Measurements from ENCODE around the gene USE1.
A peak's percentile ranks its signal among the peaks of the same experiment; 100 is the strongest.

USE1 gene

DNA sequence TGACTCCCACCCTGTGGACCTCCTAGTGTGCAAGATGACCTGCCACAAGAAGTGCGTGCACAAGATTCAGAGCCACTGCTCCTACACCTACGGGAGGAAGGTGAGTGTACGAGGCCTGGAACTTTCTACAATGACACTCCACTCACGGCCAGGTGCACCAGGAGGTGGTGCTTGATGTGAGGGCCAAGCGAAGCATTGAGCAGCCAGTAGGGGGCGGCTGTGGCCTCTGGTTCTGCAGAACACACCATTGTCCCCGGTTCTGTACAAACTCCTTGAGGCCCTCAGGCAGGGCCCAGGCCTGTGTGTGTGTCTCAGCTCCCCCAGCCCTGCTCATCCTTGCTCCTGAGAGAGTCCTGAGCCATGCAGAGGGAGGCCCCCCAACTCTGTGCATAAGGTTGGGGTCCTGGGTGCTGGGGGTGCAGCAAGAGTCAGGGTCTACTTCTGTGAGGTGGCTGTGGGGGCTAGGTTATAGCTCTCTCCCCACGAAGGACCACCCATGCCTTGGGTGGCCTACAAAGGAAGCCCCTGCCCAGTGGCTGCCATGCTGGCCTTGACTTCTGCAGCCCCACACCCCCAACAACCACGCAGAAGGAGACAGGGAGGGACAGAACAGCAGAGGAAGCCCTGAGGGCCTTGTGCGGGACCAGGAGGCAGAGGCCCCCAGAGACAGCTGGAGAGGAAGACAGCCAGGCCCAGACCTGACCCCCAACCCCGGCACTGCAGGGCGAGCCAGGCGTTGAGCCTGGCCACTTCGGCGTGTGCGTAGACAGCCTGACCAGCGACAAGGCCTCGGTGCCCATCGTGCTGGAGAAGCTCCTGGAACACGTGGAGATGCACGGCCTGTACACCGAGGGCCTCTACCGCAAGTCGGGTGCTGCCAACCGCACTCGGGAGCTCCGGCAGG lies 9.7 kb upstream of the USE1 start:
- no peak overlapping the region for H3K4me3 ChIP-seq (ENCODE audit: low read depth, low read length)
- TF ChIP-seq, protein P1, sequence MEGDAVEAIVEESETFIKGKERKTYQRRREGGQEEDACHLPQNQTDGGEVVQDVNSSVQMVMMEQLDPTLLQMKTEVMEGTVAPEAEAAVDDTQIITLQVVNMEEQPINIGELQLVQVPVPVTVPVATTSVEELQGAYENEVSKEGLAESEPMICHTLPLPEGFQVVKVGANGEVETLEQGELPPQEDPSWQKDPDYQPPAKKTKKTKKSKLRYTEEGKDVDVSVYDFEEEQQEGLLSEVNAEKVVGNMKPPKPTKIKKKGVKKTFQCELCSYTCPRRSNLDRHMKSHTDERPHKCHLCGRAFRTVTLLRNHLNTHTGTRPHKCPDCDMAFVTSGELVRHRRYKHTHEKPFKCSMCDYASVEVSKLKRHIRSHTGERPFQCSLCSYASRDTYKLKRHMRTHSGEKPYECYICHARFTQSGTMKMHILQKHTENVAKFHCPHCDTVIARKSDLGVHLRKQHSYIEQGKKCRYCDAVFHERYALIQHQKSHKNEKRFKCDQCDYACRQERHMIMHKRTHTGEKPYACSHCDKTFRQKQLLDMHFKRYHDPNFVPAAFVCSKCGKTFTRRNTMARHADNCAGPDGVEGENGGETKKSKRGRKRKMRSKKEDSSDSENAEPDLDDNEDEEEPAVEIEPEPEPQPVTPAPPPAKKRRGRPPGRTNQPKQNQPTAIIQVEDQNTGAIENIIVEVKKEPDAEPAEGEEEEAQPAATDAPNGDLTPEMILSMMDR (IDR thresholded peaks at IDR 0.05; ENCODE audit: borderline replicate concordance, insufficient read depth, low read depth, low read length) = peak; percentile 72

DNA sequence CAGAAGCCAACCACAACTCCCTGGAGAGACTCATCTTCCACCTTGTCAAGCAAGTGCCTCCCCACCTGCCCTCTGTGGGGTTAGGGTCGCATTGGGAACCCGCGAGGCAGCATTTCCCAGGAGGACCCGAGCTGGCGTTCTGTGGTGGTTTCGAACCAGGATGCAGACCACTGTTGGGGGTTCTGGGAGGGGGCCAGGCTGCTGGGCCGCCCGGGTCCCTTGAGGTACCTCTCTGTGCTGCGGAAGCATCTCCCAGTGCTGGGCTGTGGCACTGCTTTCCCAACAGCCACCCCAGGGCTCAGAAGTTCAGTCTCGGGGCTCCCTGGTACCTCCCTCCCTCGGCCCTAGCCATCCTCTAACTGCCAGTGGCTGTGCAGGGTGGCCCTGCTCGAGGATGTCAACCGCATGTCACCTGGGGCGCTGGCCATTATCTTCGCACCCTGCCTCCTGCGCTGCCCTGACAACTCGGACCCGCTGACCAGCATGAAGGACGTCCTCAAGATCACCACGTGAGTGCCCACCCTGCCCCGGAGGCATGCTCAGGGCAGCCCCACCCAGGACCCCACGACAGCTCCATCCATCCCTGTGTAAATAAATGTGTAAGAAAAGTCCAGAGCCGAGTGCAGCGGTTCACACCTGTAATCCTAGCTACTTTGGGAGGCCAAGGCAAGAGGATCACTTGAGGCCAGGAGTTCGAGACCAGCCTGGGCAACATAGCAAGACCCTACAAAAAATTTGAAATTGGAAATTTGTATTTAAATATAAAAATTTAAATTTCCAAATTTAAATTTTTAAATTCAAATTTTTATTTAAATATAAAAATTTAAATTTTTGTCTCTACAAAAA lies 8.2 kb upstream of the USE1 start:
- no peak overlapping the region for H3K4me3 ChIP-seq (ENCODE audit: low read depth, low read length)
- TF ChIP-seq, protein P1 (IDR thresholded peaks at IDR 0.05; ENCODE audit: borderline replicate concordance, insufficient read depth, low read depth, low read length) = no peak

DNA sequence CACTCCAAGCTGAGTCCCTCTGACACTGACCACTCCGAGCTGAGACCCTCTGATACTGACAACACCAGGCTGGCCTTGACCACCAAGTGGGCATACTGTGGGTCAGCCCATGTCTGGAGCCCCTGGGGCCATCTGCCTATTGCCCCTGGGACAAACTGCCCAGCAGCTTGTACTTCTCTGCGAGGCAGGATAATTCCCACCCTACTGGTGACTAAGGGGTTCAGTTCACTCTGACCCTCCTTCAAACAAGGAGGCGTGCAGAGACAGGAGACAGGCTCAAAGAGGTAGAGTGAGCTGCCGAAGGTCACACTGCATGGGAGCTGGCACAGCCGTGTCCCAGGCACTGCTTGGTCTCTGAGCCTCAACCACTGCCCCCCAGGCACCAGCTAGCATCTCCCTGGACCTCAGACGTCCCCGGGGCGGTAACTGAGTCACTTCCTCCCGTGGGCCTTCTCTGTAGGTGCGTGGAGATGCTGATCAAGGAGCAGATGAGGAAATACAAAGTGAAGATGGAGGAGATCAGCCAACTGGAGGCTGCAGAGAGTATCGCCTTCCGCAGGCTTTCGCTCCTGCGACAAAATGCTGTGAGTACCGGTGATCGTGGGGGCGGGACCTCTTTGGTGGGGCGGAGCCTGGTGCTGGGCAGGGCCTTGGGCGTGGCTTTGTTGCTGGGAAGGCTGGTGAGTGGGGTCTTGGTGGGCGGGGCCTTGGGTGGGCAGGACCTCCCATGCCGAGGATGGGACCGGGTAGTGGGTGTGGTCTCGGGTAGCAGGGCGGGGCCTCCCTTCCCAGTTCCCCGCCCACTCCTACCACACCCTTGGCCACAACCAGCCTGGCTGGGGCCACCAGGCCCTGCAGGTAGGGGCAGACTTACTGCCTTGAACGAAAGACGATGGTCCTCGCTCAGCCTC lies 5.8 kb upstream of the USE1 start:
- H3K4me3 ChIP-seq (ENCODE audit: low read depth, low read length) = no peak overlapping the region
- TF ChIP-seq, protein P1 (IDR thresholded peaks at IDR 0.05; ENCODE audit: borderline replicate concordance, insufficient read depth, low read depth, low read length) = no peak

DNA sequence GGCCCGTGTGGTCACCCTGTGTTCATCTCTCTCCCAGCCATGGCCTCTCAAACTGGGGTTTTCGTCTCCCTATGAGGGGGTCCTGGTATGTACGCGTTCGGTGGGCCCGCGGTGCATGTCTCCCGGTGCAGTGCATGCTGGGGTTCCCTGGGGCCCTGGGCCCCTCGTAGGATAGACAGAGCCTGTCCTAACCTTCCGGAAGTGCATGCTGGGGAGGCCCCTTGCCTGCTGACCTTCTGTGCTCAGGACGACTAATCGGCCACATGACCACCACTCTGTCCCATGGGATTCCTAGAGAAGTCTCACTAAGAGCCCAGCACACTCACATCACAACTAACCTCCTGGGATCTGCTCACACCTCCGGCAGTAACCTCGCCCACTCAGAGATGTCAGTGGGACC lies 4.9 kb upstream of the USE1 start:
- TF ChIP-seq, protein P1 (IDR thresholded peaks at IDR 0.05; ENCODE audit: borderline replicate concordance, insufficient read depth, low read depth, low read length) = no peak

DNA sequence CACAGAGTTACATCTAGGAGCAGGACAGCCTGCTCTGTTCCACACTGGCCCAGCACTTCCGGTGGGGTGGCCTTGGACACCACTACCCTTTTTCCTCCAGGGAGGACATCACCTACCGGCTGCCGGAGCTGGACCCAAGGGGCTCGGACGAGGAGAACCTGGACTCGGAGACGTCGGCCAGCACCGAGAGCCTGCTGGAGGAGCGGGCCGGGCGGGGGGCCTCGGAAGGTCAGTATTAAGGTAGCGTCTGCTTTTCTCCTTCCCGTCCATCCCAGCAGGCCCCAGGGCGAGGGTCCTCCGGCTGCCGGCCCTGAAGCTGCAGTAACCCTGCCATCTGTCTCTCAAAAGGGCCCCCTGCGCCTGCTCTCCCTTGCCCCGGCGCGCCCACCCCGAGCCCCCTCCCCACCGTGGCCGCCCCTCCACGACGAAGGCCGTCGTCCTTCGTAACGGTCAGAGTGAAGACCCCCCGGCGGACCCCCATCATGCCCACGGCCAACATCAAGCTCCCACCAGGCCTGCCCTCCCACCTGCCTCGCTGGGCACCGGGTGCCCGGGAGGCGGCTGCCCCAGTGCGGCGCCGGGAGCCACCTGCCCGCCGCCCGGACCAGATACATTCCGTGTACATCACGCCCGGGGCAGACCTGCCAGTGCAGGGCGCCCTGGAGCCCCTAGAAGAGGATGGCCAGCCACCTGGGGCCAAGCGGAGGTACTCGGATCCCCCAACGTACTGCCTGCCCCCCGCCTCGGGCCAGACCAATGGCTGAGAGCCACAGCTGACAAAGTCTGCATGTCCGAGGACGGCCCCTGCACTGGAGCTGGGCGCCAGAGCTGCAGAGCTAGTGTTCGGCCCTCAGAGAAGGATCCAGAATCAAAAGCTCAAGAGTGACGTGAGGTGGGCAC lies 3.4 kb upstream of the USE1 start:
- TF ChIP-seq, protein P1 (IDR thresholded peaks at IDR 0.05; ENCODE audit: borderline replicate concordance, insufficient read depth, low read depth, low read length) = no peak
- no peak overlapping the region for H3K4me3 ChIP-seq (ENCODE audit: low read depth, low read length)

More for the DNA sequence above, 4.9 kb upstream of the USE1 start:
- H3K4me3 ChIP-seq (ENCODE audit: low read depth, low read length) = no peak overlapping the region

DNA sequence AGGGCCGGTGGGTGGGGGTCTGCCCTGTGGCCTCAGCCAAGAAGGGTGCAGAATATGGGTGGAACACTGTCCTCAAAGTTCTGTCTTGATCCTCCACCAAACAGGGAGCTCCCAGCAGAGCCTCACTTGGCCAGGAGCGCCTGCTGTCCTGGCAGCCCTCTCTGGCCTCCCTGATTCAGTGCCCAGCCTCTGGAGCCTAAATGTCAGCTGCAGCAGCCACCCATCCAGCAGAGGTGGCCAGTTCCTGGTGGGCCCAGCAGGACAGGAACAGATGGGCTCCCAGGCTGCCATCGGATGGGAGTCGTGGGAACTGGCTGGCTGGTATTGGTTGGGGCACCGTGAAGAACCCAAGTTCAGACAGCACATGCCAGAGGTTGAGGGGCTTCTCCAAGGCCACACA lies 1.8 kb upstream of the USE1 start:
- TF ChIP-seq, protein P1 (IDR thresholded peaks at IDR 0.05; ENCODE audit: borderline replicate concordance, insufficient read depth, low read depth, low read length) = no peak
- H3K4me3 ChIP-seq (ENCODE audit: low read depth, low read length) = no peak overlapping the region

Measured in GM12875 (cell line).